WTC11 (cell line): Measurements from ENCODE around the gene MSI2. TPM values are rescaled to one million over a fixed set of nuclear protein-coding genes. Genes with fewer than 3 reads are reported as not detected.

Source experiments
- ATAC-seq: fragments of 200-7000 bp; cut with Tn5 transposase; 2 replicates; pipeline ENCODE4 v1.10.0; 2021; ENCODE audit warnings: mild to moderate bottlenecking, moderate library complexity
- CTCF ChIA-PET: fragments of 300-600 bp; sonication (Branson Sonifier 250); formaldehyde crosslinking; loops from one replicate; lab custom pipeline; 2021; ENCODE audit warnings: antibody characterized with exemption; lab: Charles Lee
- POLR2A ChIA-PET: fragments of 350-600 bp; sonication (Branson Sonifier 250); formaldehyde crosslinking; loops from one replicate; lab custom pipeline; 2021; ENCODE audit warnings: antibody characterized with exemption; lab: Charles Lee
- DNase-seq: peaks from one replicate; pipeline ENCODE4 v3.0.0; 2021; ENCODE audit warnings: low spot score
- H3K27ac Mint-ChIP-seq: 2 replicates; pipeline ENCODE4 v1.8.0; 2021; ENCODE audit warnings: mixed read lengths
- H3K27me3 Mint-ChIP-seq: 2 replicates; pipeline ENCODE4 v1.8.0; 2021; ENCODE audit warnings: low read depth, mild to moderate bottlenecking, moderate library complexity, mixed read lengths
- H3K36me3 Mint-ChIP-seq: 2 replicates; pipeline ENCODE4 v1.8.0; 2021; ENCODE audit warnings: mixed read lengths
- H3K4me1 Mint-ChIP-seq: 2 replicates; pipeline ENCODE4 v1.8.0; 2022; ENCODE audit warnings: mixed read lengths
- H3K4me3 Mint-ChIP-seq: 2 replicates; pipeline ENCODE4 v1.8.0; 2021; ENCODE audit warnings: mild to moderate bottlenecking, moderate library complexity, mixed read lengths
- H3K9me3 Mint-ChIP-seq: 2 replicates; pipeline ENCODE4 v1.8.0; 2021; ENCODE audit warnings: mixed read lengths
- CBFB ChIP-seq: sonication (generic); formaldehyde crosslinking; IDR thresholded peaks from 2 replicates; pipeline ENCODE4 v1.8.1; 2022; ENCODE audit warnings: mild to moderate bottlenecking, low read depth, missing genetic modification reagents
- CDX4 ChIP-seq: fragments of 250-450 bp; sonication (Bioruptor Pico); IDR thresholded peaks from 2 replicates; pipeline ENCODE4 v1.9.0; 2021; ENCODE audit warnings: moderate library complexity, mild to moderate bottlenecking, inconsistent platforms, borderline replicate concordance
- CREM ChIP-seq: sonication (generic); formaldehyde crosslinking; IDR thresholded peaks from 2 replicates; pipeline ENCODE4 v1.8.1; 2022; ENCODE audit warnings: mild to moderate bottlenecking, missing genetic modification reagents, moderate library complexity
- ELF4 ChIP-seq: sonication (generic); formaldehyde crosslinking; IDR thresholded peaks from 2 replicates; pipeline ENCODE4 v1.8.1; 2022; ENCODE audit warnings: low read depth, mild to moderate bottlenecking, moderate library complexity, missing genetic modification reagents
- ESRRA ChIP-seq: sonication (generic); formaldehyde crosslinking; IDR thresholded peaks from 2 replicates; pipeline ENCODE4 v1.8.1; 2022; ENCODE audit warnings: mild to moderate bottlenecking, missing genetic modification reagents, borderline replicate concordance
- FOXJ3 ChIP-seq: sonication (generic); formaldehyde crosslinking; IDR thresholded peaks from 2 replicates; pipeline ENCODE4 v1.9.0; 2021; ENCODE audit warnings: missing genetic modification reagents, mild to moderate bottlenecking, borderline replicate concordance
- FOXP1 ChIP-seq: sonication (generic); formaldehyde crosslinking; IDR thresholded peaks from 2 replicates; pipeline ENCODE4 v1.8.0; 2022; ENCODE audit warnings: missing genetic modification reagents, mild to moderate bottlenecking, moderate library complexity, borderline replicate concordance
- GABPB1 ChIP-seq: sonication (generic); formaldehyde crosslinking; IDR thresholded peaks from 2 replicates; pipeline ENCODE4 v1.8.1; 2023; ENCODE audit warnings: mild to moderate bottlenecking, missing genetic modification reagents
- GTF2I ChIP-seq: fragments of 250-450 bp; sonication (Bioruptor Pico); conservative IDR thresholded peaks from 2 replicates; pipeline ENCODE4 v1.4.0; 2021; ENCODE audit warnings: mild to moderate bottlenecking
- HMGA2 ChIP-seq: fragments of 250-450 bp; sonication (Bioruptor Pico); IDR thresholded peaks from 2 replicates; pipeline ENCODE4 v1.4.0; 2021; ENCODE audit warnings: mild to moderate bottlenecking, moderate library complexity
- JAZF1 ChIP-seq: fragments of 250-450 bp; sonication (Bioruptor Pico); IDR thresholded peaks from 2 replicates; pipeline ENCODE4 v1.9.0; 2021; ENCODE audit warnings: moderate library complexity, mild to moderate bottlenecking, inconsistent platforms
- JUN ChIP-seq: sonication (generic); formaldehyde crosslinking; IDR thresholded peaks from 2 replicates; pipeline ENCODE4 v1.8.0; 2023; ENCODE audit warnings: mild to moderate bottlenecking, missing genetic modification reagents
- KAT7 ChIP-seq: sonication (generic); formaldehyde crosslinking; IDR thresholded peaks from 2 replicates; pipeline ENCODE4 v1.8.1; 2023; ENCODE audit warnings: missing genetic modification reagents, mild to moderate bottlenecking, borderline replicate concordance
- NR3C1 ChIP-seq: sonication (generic); formaldehyde crosslinking; conservative IDR thresholded peaks from 2 replicates; pipeline ENCODE4 v1.8.1; 2023; ENCODE audit warnings: low read depth, mild to moderate bottlenecking, missing genetic modification reagents
- RELA ChIP-seq: sonication (generic); formaldehyde crosslinking; IDR thresholded peaks from 2 replicates; pipeline ENCODE4 v1.8.1; 2022; ENCODE audit warnings: missing genetic modification reagents, mild to moderate bottlenecking, borderline replicate concordance
- TCF7 ChIP-seq: sonication (generic); formaldehyde crosslinking; IDR thresholded peaks from 2 replicates; pipeline ENCODE4 v1.8.0; 2022; ENCODE audit warnings: mild to moderate bottlenecking, low read depth, missing genetic modification reagents, moderate library complexity
- TEAD1 ChIP-seq: sonication (generic); formaldehyde crosslinking; IDR thresholded peaks from 2 replicates; pipeline ENCODE4 v1.8.0; 2022; ENCODE audit warnings: mild to moderate bottlenecking, missing genetic modification reagents
- TEAD4 ChIP-seq: sonication (generic); formaldehyde crosslinking; IDR thresholded peaks from 2 replicates; pipeline ENCODE4 v1.8.0; 2022; ENCODE audit warnings: mild to moderate bottlenecking, missing genetic modification reagents
- TP53 ChIP-seq: sonication (generic); formaldehyde crosslinking; IDR thresholded peaks from 2 replicates; pipeline ENCODE4 v1.8.1; 2023; ENCODE audit warnings: mild to moderate bottlenecking, missing genetic modification reagents
- ZNF219 ChIP-seq: sonication (generic); formaldehyde crosslinking; IDR thresholded peaks from 2 replicates; pipeline ENCODE4 v1.8.0; 2023; ENCODE audit warnings: missing genetic modification reagents, mild to moderate bottlenecking, borderline replicate concordance
- ZNF232 ChIP-seq: sonication (generic); formaldehyde crosslinking; IDR thresholded peaks from 2 replicates; pipeline ENCODE4 v1.8.0; 2022; ENCODE audit warnings: mild to moderate bottlenecking, missing genetic modification reagents
- ZNF317 ChIP-seq: sonication (generic); formaldehyde crosslinking; IDR thresholded peaks from 2 replicates; pipeline ENCODE4 v1.8.1; 2023; ENCODE audit warnings: low read depth, mild to moderate bottlenecking, moderate library complexity, missing genetic modification reagents, borderline replicate concordance
- ZNF423 ChIP-seq: fragments of 250-450 bp; sonication (Bioruptor Pico); IDR thresholded peaks from 2 replicates; pipeline ENCODE4 v2.1.2; 2022; ENCODE audit warnings: mild to moderate bottlenecking, moderate library complexity
- ZNF512 ChIP-seq: sonication (generic); formaldehyde crosslinking; IDR thresholded peaks from 2 replicates; pipeline ENCODE4 v1.8.1; 2022; ENCODE audit warnings: missing genetic modification reagents, borderline replicate concordance
- total RNA-seq: library from RNA; stranded (reverse); gene quantifications from 3 replicates; pipeline ENCODE4 v1.2.3, GENCODE V29; 2021
- TF ChIP-seq, protein P1 (sequence below): sonication (generic); formaldehyde crosslinking; IDR thresholded peaks from 2 replicates; pipeline ENCODE4 v1.8.1; 2023; ENCODE audit warnings: mild to moderate bottlenecking, missing genetic modification reagents, moderate library complexity
- TF ChIP-seq, protein P2 (sequence below): sonication (generic); formaldehyde crosslinking; IDR thresholded peaks from 2 replicates; pipeline ENCODE4 v1.8.1; 2023; ENCODE audit warnings: mild to moderate bottlenecking, missing genetic modification reagents
- TF ChIP-seq, protein P3 (sequence below): fragments of 250-450 bp; sonication (Bioruptor Pico); IDR thresholded peaks from 2 replicates; pipeline ENCODE4 v1.9.0; 2021; ENCODE audit warnings: mild to moderate bottlenecking
- TF ChIP-seq, protein P4 (sequence below): sonication (generic); formaldehyde crosslinking; IDR thresholded peaks from 2 replicates; pipeline ENCODE4 v1.8.1; 2023; ENCODE audit warnings: mild to moderate bottlenecking, missing genetic modification reagents, moderate library complexity

MSI2 gene
- total RNA-seq, 1 experiment from 2014 or later, result 82.1 TPM

- H3K27me3 Mint-ChIP-seq, result no peaks in the 10 kb centered on the region
Observed at GRCh38 chr17:57453841-57454425, 197.6 kb downstream of the MSI2 start.

GRCh38 chr17:57454729-57455062, 198.4 kb downstream of the MSI2 start:
- TF ChIP-seq, protein P1, sequence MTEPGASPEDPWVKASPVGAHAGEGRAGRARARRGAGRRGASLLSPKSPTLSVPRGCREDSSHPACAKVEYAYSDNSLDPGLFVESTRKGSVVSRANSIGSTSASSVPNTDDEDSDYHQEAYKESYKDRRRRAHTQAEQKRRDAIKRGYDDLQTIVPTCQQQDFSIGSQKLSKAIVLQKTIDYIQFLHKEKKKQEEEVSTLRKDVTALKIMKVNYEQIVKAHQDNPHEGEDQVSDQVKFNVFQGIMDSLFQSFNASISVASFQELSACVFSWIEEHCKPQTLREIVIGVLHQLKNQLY (CRISPR knock-in tag), result no peak
- TF ChIP-seq FOXJ3 (CRISPR knock-in tag) (no peak), ESRRA (no peak), ZNF317 (CRISPR knock-in tag) (no peak), GABPB1 (CRISPR knock-in tag) (no peak), JAZF1 (CRISPR knock-in tag) (no peak), TP53 (CRISPR knock-in tag) (no peak), CDX4 (CRISPR knock-in tag) (no peak), NR3C1 (CRISPR knock-in tag) (no peak), TEAD1 (CRISPR knock-in tag) (no peak), KAT7 (CRISPR knock-in tag) (no peak)
- TF ChIP-seq, protein P2, sequence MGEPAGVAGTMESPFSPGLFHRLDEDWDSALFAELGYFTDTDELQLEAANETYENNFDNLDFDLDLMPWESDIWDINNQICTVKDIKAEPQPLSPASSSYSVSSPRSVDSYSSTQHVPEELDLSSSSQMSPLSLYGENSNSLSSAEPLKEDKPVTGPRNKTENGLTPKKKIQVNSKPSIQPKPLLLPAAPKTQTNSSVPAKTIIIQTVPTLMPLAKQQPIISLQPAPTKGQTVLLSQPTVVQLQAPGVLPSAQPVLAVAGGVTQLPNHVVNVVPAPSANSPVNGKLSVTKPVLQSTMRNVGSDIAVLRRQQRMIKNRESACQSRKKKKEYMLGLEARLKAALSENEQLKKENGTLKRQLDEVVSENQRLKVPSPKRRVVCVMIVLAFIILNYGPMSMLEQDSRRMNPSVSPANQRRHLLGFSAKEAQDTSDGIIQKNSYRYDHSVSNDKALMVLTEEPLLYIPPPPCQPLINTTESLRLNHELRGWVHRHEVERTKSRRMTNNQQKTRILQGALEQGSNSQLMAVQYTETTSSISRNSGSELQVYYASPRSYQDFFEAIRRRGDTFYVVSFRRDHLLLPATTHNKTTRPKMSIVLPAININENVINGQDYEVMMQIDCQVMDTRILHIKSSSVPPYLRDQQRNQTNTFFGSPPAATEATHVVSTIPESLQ (CRISPR knock-in tag), result no peak
- no peaks in the 10 kb centered on the region for H3K9me3 Mint-ChIP-seq

More at GRCh38 chr17:57453841-57454425, 197.6 kb downstream of the MSI2 start:
- Mint-ChIP-seq H3K4me1 (peaks cover 17% of the 10 kb centered on the region), H3K36me3 (no peaks in the 10 kb centered on the region; the same call in 1 of the 2 replicates), H3K4me3 (no peak overlapping the region), H3K9me3 (no peaks in the 10 kb centered on the region)
- DNase-seq, result no peak
- ChIA-PET POLR2A (interaction anchor here (0.5 to 0.7 kb wide), 2 partner anchors 12 to 617 kb away, joined by 3 read pairs; no protein-coding TSS in a partner anchor), CTCF (interaction anchor here (0.7 to 2.7 kb wide), 3 partner anchors 13 to 293 kb away, joined by 3 to 8 read pairs (median 3); no protein-coding TSS in a partner anchor)
- ATAC-seq, result no peak
- TF ChIP-seq TCF7 (CRISPR knock-in tag) (no peak), ELF4 (CRISPR knock-in tag) (no peak), JAZF1 (CRISPR knock-in tag) (no peak), HMGA2 (CRISPR knock-in tag) (no peak), CREM (CRISPR knock-in tag) (no peak), RELA (CRISPR knock-in tag) (no peak), GTF2I (CRISPR knock-in tag) (no peak), ZNF219 (CRISPR knock-in tag) (no peak), CBFB (CRISPR knock-in tag) (no peak), TP53 (CRISPR knock-in tag) (no peak), ZNF512 (CRISPR knock-in tag) (no peak), JUN (CRISPR knock-in tag) (no peak), TEAD4 (CRISPR knock-in tag) (no peak), ZNF232 (no peak), ZNF423 (no peak), FOXP1 (CRISPR knock-in tag) (no peak)
- TF ChIP-seq, protein P3, sequence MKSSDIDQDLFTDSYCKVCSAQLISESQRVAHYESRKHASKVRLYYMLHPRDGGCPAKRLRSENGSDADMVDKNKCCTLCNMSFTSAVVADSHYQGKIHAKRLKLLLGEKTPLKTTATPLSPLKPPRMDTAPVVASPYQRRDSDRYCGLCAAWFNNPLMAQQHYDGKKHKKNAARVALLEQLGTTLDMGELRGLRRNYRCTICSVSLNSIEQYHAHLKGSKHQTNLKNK (CRISPR knock-in tag), result no peak
- TF ChIP-seq, protein P4, sequence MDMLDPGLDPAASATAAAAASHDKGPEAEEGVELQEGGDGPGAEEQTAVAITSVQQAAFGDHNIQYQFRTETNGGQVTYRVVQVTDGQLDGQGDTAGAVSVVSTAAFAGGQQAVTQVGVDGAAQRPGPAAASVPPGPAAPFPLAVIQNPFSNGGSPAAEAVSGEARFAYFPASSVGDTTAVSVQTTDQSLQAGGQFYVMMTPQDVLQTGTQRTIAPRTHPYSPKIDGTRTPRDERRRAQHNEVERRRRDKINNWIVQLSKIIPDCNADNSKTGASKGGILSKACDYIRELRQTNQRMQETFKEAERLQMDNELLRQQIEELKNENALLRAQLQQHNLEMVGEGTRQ (CRISPR knock-in tag), result no peak
- TF ChIP-seq, protein P2 (CRISPR knock-in tag), result no peak
- TF ChIP-seq, all 79 proteins: peak for 0
- H3K27ac Mint-ChIP-seq, result no peak overlapping the region

More at GRCh38 chr17:57454729-57455062, 198.4 kb downstream of the MSI2 start:
- no peak overlapping the region for H3K27ac Mint-ChIP-seq
- H3K27me3 Mint-ChIP-seq, result no peaks in the 10 kb centered on the region
- H3K4me3 Mint-ChIP-seq, result no peak overlapping the region
- ChIA-PET POLR2A (interaction anchor here (0.7 kb wide), 1 partner anchor 617 kb away, joined by 3 read pairs; no protein-coding TSS in a partner anchor), CTCF (interaction anchor here (0.7 to 2.7 kb wide), 4 partner anchors 14 to 293 kb away, joined by 3 to 8 read pairs (median 3); no protein-coding TSS in a partner anchor)
- H3K4me1 Mint-ChIP-seq, result peaks cover 20% of the 10 kb centered on the region
- H3K36me3 Mint-ChIP-seq, result no peaks in the 10 kb centered on the region; the same call in 1 of the 2 replicates
- ATAC-seq (no peak), DNase-seq (no peak)
